C1 segment of cervical spinal cord (tissue), 14 donors: ENCODE measurements around the gene MICAL3.
"Not testable (repeated sequence)": the region's sequence is repeated elsewhere in the genome, so short reads cannot be mapped to it uniquely, and the experiment has no call there.

Experiments used
- DNase-seq, 14 donors: peaks; one replicate each; lab custom pipeline; 2025; lab: John Stamatoyannopoulos, UW

MICAL3 gene, protein sequence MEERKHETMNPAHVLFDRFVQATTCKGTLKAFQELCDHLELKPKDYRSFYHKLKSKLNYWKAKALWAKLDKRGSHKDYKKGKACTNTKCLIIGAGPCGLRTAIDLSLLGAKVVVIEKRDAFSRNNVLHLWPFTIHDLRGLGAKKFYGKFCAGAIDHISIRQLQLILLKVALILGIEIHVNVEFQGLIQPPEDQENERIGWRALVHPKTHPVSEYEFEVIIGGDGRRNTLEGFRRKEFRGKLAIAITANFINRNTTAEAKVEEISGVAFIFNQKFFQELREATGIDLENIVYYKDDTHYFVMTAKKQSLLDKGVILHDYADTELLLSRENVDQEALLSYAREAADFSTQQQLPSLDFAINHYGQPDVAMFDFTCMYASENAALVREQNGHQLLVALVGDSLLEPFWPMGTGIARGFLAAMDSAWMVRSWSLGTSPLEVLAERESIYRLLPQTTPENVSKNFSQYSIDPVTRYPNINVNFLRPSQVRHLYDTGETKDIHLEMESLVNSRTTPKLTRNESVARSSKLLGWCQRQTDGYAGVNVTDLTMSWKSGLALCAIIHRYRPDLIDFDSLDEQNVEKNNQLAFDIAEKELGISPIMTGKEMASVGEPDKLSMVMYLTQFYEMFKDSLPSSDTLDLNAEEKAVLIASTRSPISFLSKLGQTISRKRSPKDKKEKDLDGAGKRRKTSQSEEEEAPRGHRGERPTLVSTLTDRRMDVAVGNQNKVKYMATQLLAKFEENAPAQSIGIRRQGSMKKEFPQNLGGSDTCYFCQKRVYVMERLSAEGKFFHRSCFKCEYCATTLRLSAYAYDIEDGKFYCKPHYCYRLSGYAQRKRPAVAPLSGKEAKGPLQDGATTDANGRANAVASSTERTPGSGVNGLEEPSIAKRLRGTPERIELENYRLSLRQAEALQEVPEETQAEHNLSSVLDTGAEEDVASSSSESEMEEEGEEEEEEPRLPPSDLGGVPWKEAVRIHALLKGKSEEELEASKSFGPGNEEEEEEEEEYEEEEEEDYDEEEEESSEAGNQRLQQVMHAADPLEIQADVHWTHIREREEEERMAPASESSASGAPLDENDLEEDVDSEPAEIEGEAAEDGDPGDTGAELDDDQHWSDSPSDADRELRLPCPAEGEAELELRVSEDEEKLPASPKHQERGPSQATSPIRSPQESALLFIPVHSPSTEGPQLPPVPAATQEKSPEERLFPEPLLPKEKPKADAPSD (N-terminal part only)

DNA sequence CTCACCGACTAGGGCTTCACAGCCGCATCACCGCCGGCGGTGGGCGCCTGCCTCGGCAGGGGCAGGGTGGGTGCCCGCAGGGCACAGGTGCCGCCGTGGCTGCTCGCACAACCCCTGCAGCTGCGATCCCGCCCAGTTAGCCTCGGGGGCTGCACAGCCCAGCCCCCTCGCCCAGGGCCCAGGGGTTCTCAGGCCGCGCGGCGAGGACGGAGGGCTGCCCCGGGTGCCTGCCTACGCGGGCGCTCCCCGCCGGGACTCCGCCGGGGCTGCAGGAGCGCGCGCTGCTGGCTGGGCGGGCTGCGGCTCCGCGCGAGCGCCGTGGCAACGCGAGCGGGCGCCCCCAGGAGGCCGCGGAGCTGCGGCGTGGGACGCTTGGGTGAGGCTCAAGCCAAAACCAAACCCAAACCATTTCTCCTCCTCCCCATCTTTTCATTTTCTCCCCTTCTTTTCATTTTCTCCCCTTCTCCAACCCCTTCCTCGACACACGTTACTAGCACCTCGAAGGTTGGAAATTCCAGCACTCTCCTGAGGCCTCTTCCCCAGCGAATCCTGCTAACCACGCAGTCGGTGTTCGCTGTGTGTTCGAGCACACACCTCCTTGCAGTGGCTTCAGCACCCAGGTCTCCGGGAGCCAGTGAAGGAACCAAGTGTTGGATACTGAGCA, at the start of gene MICAL3:
Gene MICAL3, minus strand, starts transcription at position 286 of the 664 bp plus-strand sequence. CDS start 117,749 bp downstream, outside the sequence.
- peak in 11 of 14 donors; percentile 34 to 83 (median 60) for DNase-seq

DNA sequence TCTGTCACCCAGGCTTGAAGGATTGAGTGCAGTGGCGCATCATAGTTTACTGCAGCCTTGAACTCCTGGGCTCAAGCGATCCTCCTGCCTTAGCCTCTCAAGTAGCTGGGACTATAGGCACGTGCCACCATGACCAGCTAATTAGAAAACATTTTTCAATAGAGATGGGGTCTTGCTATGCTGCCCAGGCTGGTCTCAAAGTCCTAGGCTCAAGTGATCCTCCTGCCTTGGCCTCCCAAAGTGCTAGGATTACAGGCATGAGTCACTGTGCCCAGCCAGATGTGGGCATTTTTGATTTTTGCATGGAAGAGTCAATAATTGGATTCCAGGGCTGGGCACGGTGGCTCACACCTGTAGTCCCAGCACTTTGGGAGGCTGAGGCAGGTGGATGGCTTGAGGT, 49.6 kb upstream of the MICAL3 start:
- not testable (repeated sequence) for DNase-seq

DNA sequence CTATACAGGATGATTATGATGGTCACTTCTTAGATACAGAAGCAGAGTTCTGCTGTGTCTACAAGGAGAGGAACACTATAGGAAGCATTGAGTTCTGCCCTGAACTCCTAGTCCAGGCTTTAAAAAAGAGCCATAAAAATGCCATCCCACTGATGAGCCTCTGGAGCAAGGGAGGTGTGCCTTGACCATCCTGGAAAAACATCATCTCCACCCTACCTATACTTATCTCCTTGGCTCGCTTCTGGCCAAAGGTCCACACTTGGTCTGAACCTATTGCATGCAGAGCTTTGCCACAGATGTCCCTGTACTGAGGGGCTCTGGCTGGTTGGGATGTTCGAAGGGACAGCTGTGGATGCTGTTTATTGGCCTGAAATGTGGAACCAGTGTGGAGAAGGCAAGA, 49.1 kb upstream of the MICAL3 start:
- DNase-seq = no peak

DNA sequence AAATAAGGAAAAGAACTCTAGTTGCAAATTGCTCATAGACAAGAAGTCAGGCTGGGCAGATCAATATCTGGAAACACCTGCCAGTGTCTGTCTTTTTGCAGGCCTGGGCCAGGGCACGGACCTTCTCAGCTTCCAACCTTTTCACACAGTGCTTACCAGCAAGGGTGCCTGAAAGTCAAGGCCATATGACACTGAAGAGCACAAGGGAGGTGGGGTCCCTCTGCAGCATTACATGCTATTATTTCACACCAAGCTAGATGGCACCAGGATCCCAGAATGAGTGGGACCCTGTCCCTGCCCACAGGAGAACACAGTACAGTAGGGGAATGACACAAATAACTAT, 47.6 kb upstream of the MICAL3 start:
- no peak for DNase-seq

DNA sequence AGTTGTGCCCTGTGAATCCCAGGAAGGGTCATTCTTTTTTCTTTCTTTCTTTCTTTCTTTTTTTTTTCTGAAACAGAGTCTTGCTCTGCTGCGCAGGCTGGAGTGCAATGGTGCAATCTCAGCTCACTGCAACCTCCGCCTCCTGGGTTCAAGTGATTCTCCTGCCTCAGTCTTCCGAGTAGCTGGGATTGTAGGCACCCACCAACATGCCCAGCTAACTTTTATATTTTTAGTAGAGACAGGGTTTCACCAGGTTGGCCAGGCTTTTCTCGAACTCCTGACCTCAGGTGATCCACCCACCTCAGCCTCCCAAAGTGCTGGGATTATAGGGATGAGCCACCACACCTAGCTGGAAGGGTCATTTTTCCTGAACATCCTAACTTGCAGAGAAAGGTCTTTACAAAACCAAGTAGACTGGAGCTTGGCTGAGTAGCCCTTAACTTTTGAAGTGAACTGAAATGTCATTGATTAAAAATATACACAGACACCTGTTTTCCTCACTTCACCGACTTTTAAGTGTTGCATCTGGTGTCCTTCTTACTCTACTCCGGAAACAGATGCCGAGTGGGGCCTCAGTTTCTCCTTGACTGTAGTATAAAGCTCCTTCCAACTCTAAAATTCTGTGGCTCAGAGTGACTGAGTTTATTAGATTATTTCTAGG, 47.1 kb upstream of the MICAL3 start:
- DNase-seq = not testable (repeated sequence)

DNA sequence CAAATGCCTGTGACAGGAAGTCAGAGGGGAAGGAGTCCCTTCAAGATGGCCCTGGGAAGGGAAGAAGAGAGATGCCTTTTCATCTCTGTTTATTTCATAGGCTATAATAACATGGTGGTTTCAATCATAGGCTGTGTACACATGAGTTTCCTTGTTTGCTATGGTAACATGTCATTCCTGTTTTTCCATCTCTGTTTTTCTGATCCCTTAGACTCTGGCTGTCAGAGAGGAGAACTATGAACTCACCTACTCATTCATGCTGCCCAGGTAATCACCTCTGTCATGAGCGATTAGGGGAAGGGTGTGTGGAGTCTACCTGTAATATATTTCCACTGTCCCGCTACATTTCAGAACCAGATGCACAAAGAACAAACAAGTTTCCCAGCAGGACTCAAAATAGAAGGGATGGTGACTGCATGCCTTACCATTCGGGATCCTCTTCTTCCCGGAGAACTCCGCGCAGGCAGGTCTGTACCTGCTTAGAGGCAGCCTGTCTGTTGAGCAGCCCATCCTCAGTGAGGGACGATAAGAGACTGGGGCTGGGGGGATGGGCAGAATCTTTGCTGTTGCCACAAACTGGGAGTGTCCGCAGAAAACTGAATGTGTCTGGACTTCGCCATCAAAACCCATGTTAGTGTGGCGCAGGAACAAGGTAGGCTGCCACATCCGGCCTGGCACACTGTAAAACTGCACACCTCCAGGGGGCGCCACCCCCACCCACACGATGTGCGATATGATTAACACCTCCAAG, 46.4 kb upstream of the MICAL3 start:
- DNase-seq = no peak

DNA sequence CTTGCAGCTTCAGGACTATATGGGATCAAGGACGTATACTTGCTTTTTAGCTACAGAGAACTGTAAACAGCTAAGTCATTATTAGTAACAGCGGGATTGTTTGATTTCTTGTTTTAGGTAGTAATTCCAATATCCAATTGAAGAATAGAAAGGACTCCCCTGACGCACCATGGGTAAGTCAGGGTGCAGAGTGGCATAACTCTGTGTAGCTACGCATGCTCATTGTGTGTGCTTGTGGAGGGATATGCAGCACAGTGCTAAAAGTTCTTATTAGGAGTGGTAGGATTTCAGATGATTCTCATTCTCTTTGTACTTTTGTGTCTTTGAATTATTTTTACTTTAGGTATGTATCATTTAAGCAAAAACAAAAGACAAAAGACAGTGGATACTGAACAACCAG, 45.7 kb upstream of the MICAL3 start:
- DNase-seq = no peak

DNA sequence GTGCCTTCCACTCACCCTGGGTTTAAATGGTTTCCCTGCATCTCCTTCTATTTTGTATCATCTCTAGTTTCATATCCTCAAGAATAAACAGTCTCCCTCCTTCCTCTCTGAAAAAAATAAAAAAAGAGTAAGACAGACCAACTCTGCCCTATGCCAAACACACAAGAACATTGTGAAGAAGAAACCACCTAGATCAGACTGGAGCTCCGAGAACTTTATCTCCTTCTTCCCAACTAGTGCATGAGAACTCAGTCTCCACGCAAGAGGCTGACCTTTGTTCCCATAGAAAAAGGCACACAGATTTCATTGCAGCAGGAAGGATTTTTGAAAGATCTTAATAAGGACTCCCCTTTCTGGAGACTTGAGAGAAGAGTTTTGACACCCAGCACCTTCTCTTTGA, 44.7 kb upstream of the MICAL3 start:
- DNase-seq = no peak

DNA sequence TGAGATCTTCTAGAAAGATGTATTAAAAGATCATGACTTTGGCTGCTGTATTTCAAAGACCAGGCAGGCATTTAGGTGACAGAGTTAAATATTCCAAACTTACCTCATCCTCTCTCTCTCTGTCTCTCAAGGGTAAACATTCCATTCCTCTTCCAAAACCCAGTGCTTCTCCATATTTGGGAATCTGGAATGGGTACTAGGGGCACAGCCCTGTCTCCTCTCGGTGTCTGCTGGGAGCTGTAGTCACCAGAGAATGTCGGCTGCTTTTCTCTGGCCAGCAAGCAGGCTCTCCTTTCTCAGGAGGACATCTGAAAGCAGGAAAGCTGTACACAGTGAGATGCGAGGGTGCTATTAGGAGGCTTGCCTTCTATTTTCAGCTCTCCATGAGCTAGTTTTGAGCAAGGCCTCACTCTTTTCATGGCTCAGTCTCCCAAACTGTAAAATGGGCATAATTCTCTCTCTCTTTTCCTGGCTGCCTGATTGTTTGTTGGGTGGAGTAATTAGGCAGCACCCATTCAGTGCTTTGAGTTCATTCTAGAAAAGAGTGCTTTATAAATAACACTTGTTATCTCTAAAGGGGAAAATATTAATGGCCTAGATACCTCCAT, 44.1 kb upstream of the MICAL3 start:
- DNase-seq = no peak

DNA sequence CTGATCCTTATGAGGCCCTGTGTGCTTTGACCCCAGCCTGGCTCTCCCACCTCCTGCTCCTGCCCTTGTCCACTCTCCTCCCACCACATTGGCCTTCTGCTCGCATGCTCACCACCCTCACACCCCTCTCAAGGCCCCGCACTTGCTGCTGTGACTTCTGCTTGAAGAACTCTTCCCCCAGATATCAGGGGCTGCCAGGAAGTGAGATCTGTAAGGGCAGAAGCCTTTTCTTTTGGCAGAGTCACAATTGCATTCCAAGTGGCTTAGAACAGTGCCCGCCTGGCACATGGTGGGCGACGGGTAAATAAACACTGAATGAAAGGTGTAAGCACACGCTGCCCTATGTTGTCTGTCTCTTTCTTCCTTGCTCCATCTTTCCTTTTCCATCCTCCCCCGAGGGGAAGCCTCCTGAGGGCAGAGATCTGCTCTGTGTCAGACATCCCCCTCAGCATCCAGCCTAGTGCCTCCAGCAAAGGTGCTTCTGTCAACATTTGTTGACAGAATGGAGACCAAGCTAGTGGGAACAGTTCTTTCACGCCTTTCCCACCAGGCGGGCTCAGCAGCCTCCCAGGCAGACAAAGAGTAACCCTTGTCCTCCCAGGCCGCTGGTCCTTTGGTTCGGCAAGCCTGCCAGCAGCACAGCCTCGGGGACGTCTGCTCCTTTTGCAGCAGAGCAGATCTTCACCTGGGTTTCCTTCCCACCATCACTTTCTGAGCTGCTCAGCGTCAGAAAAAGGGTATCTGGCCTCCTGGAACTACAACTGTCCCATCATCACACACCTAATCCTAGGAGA, 43.4 kb upstream of the MICAL3 start:
- no peak for DNase-seq

DNA sequence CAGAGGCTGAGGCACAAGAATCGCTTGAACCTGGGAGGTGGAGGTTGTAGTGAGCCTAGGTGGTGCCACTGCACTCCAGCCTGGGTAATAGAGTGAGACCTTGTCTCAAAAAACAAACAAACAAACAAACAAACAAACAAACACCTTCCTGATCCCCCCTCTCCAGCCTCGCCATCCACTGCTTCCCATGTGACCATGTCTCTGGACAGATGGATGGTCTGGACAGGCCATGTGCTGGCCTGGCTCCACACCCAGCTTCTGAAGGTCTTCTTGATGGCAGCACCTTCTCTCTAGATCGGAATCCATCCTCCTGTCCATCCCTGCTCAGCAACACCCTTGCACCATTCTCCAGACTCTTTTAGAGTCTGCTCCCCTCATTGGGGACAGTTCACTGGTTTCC, 42.8 kb upstream of the MICAL3 start:
- no peak for DNase-seq

DNA sequence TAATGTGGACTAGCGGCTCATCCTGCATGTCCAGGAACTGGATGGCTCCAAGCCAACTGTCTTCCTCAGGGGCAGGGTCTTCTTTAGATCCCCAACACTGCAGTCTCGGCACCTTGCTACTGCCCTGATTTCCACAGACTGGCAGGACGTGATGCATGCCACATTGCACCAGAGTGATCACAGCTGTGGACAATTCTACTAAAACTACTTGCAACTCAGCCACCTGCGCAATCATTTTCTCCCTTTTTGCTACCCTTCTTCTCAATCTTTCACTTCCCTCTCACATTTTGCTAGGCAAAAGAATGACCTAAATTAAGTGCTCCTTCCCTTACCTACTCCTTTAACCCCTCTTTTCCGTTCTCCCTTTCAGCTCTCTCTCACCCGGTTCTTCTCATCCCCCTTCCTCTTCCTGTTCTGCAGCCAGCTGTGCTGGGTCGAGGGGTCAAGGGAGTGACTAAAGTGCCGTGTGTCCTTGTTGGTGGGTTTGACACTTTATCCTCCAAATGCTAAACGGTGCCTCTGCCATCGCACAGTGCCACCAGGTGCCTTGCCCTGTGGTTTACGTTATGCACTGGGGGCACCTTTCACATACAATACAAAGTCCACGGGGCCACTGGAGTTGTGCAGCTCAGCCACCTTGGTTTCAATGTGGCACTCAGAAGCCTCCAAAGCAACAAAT, 42.0 kb upstream of the MICAL3 start:
- DNase-seq = no peak

DNA sequence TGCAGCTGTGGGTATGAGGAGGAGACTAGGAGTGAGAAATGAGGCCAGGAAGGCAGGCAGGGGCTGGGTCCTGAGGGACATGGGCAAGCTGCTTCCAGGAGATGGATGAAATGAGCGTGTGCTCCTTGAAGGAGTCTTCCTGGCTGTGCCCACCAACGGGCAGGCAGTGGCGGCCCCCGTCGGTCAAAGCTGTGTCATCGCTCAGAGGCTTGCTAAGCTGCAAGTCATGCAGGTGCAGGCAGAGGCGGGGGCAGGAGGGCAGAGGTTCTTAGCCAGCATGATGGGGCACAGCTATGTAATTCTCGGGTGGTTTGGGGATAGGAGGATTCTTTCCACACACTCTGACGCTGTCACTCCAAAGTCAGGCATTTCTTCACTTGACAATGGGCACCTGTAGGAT, 40.9 kb upstream of the MICAL3 start:
- no peak for DNase-seq

DNA sequence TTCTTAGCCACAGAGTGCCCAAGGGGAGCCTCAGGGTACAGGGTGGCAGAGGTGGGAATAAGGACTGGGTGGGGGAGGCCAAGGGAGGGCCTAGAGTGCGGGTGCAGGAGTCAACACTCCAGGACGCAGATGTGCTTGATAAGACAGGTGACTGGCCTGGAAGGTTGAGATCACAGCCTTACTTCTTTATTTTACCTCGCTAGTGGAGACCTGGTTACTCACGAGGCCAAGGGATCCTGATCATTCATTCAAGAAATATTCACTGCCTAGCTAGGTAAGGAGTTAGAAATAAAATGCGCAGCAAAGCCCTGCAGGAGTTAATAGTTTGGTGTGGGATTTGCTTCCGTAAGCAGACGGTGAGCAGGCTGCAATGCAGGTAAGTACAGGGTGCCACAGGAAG, 40.3 kb upstream of the MICAL3 start:
- no peak for DNase-seq

DNA sequence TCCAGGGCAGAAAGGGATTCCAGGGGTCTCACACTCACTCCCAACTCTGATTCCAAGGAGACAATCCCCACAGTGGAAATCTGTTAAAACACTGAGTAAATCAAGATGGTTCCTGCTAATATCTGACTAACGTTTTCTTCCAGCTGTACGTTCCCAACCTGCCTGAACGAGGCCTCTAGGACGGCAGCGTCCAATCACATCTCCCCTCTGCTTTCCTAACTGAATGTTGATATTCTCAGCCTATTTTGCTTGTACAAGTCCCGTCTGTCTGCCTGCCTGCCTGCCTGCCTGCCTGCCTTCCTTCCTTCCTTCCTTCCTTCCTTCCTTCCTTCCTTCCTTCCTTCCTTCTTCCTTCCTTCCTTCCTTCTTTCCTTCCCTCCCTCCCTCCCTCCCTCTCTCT, 39.4 kb upstream of the MICAL3 start:
- not testable (repeated sequence) for DNase-seq

DNA sequence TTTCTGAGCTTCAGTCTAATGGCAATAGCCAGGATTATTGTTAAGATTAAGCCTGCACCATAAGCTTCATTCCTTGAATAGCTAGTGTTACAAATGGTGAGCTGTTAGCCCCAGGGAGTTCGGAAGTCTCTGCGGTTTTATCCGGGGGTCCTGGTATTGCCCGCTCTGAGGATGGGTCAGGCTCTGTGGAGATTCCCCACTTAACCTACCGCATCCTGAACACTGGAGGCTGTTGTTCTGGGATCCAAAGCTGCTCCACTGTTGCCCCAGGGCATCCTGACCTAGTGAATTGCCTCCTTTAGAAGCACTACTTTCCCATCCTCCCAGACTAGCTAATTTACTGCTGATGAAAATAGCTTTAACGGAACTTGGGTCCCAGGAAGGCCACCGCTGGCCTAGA, 38.9 kb upstream of the MICAL3 start:
- no peak for DNase-seq

DNA sequence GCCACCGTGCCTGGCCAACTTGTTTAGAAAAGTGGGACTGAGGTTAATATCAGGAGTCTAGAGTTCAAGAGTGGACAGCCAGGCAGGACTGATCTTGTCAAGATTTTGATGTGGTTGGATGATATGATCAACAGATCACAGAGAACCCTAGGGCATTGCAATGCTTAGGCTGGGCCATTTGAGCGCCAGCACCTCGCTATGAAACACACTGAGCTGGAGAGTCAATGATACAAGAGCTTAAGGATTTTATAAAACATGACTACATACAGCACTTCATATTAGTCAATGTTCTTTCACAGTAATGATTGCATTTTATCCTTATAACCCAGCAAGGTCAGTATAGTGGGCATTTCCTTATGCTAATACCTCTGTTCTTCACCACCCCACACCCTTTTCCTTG, 38.1 kb upstream of the MICAL3 start:
- no peak for DNase-seq
